ENCODE results near the gene ZNRF1. TPM values are rescaled to one million over a fixed set of nuclear protein-coding genes. Genes with fewer than 3 reads are reported as not detected.

Gene ZNRF1
- total and polyA plus RNA-seq, 9 donors, result 15.2 to 47.0 (median 45.2) TPM

GRCh38 chr16:75073545-75074303 is 74.9 kb downstream of the ZNRF1 start:
- DNase-seq, result no peak
- H3K9me3 ChIP-seq (replicated peaks; ENCODE audit: control insufficient read depth, low read depth, low read length), result no peaks in the 10 kb centered on the region
- no peaks in the 10 kb centered on the region for H3K27me3 ChIP-seq (ENCODE audit: control insufficient read depth, insufficient read depth, low read length)
- H3K36me3 ChIP-seq (ENCODE audit: control insufficient read depth, insufficient read depth, low read length), result peaks cover 5% of the 10 kb centered on the region
- no peak overlapping the region for H3K27ac ChIP-seq (ENCODE audit: low read length)
- 59% methylated on average over 16 of the region's 20 CpGs for WGBS (ENCODE audit: insufficient coverage)
- no peak overlapping the region for H3K4me3 ChIP-seq (ENCODE audit: low read length)
- H3K4me1 ChIP-seq (ENCODE audit: control insufficient read depth, insufficient read depth, low read length), result peaks cover 31% of the 10 kb centered on the region

GRCh38 chr16:75074304-75074793 is 75.5 kb downstream of the ZNRF1 start:
- no peak for DNase-seq
- Histone ChIP-seq H3K9me3 (replicated peaks; ENCODE audit: control insufficient read depth, low read depth, low read length) (no peaks in the 10 kb centered on the region), H3K4me1 (ENCODE audit: control insufficient read depth, insufficient read depth, low read length) (peaks cover 30% of the 10 kb centered on the region), H3K36me3 (ENCODE audit: control insufficient read depth, insufficient read depth, low read length) (peaks cover 5% of the 10 kb centered on the region), H3K4me3 (ENCODE audit: low read length) (no peak overlapping the region), H3K27me3 (ENCODE audit: control insufficient read depth, insufficient read depth, low read length) (no peaks in the 10 kb centered on the region), H3K27ac (ENCODE audit: low read length) (no peak overlapping the region)
- no CpG with 5 or more reads among the region's 4 CpGs for WGBS (ENCODE audit: insufficient coverage)

GRCh38 chr16:75074920-75075687 is 76.3 kb downstream of the ZNRF1 start:
- 75% methylated on average over 8 of the region's 12 CpGs for WGBS (ENCODE audit: insufficient coverage)
- no peak for DNase-seq
- H3K4me1 ChIP-seq (ENCODE audit: control insufficient read depth, insufficient read depth, low read length), result peaks cover 27% of the 10 kb centered on the region

GRCh38 chr16:75075688-75076268 is 77.0 kb downstream of the ZNRF1 start:
- Histone ChIP-seq H3K9me3 (replicated peaks; ENCODE audit: control insufficient read depth, low read depth, low read length) (no peaks in the 10 kb centered on the region), H3K36me3 (ENCODE audit: control insufficient read depth, insufficient read depth, low read length) (peaks cover 5% of the 10 kb centered on the region), H3K4me1 (ENCODE audit: control insufficient read depth, insufficient read depth, low read length) (peaks cover 22% of the 10 kb centered on the region), H3K27ac (ENCODE audit: low read length) (no peak overlapping the region), H3K4me3 (ENCODE audit: low read length) (no peak overlapping the region), H3K27me3 (ENCODE audit: control insufficient read depth, insufficient read depth, low read length) (no peaks in the 10 kb centered on the region)
- 81% methylated on average over 2 of the region's 3 CpGs for WGBS (ENCODE audit: insufficient coverage)
- no peak for DNase-seq

More at GRCh38 chr16:75074920-75075687, 76.3 kb downstream of the ZNRF1 start:
- Histone ChIP-seq H3K4me3 (ENCODE audit: low read length) (no peak overlapping the region), H3K27me3 (ENCODE audit: control insufficient read depth, insufficient read depth, low read length) (no peaks in the 10 kb centered on the region), H3K27ac (ENCODE audit: low read length) (no peak overlapping the region), H3K36me3 (ENCODE audit: control insufficient read depth, insufficient read depth, low read length) (peaks cover 5% of the 10 kb centered on the region), H3K9me3 (replicated peaks; ENCODE audit: control insufficient read depth, low read depth, low read length) (no peaks in the 10 kb centered on the region)

- Histone ChIP-seq H3K27ac (ENCODE audit: low read length) (peak overlapping the region; percentile 6), H3K27me3 (ENCODE audit: control insufficient read depth, insufficient read depth, low read length) (no peaks in the 10 kb centered on the region), H3K4me3 (ENCODE audit: low read length) (no peak overlapping the region), H3K9me3 (replicated peaks; ENCODE audit: control insufficient read depth, low read depth, low read length) (no peaks in the 10 kb centered on the region), H3K36me3 (ENCODE audit: control insufficient read depth, insufficient read depth, low read length) (peaks cover 5% of the 10 kb centered on the region), H3K4me1 (ENCODE audit: control insufficient read depth, insufficient read depth, low read length) (peaks cover 21% of the 10 kb centered on the region)
- 100% methylated on average over 5 of the region's 8 CpGs for WGBS (ENCODE audit: insufficient coverage)
- no peak for DNase-seq
These were observed 80.1 kb downstream of the ZNRF1 start for GRCh38 chr16:75078886-75079285.

GRCh38 chr16:75079346-75079926 is 80.6 kb downstream of the ZNRF1 start:
- no peak for DNase-seq
- Histone ChIP-seq H3K4me1 (ENCODE audit: control insufficient read depth, insufficient read depth, low read length) (peaks cover 20% of the 10 kb centered on the region), H3K9me3 (replicated peaks; ENCODE audit: control insufficient read depth, low read depth, low read length) (no peaks in the 10 kb centered on the region), H3K27ac (ENCODE audit: low read length) (peak overlapping the region; percentile 6), H3K36me3 (ENCODE audit: control insufficient read depth, insufficient read depth, low read length) (peaks cover 5% of the 10 kb centered on the region), H3K27me3 (ENCODE audit: control insufficient read depth, insufficient read depth, low read length) (no peaks in the 10 kb centered on the region), H3K4me3 (ENCODE audit: low read length) (no peak overlapping the region)
- 92% methylated on average over 2 of the region's 7 CpGs for WGBS (ENCODE audit: insufficient coverage)

- H3K4me3 ChIP-seq (ENCODE audit: low read length), result no peak overlapping the region
- no peak overlapping the region for H3K27ac ChIP-seq (ENCODE audit: low read length)
- H3K9me3 ChIP-seq (replicated peaks; ENCODE audit: control insufficient read depth, low read depth, low read length), result no peaks in the 10 kb centered on the region
- peaks cover 15% of the 10 kb centered on the region for H3K4me1 ChIP-seq (ENCODE audit: control insufficient read depth, insufficient read depth, low read length)
- DNase-seq, result no peak
- WGBS (ENCODE audit: insufficient coverage), result 88% methylated on average over 4 of the region's 8 CpGs
- peaks cover 5% of the 10 kb centered on the region for H3K36me3 ChIP-seq (ENCODE audit: control insufficient read depth, insufficient read depth, low read length)
- no peaks in the 10 kb centered on the region for H3K27me3 ChIP-seq (ENCODE audit: control insufficient read depth, insufficient read depth, low read length)
These were observed 81.6 kb downstream of the ZNRF1 start for GRCh38 chr16:75080205-75081029.

GRCh38 chr16:75081179-75081859 is 82.5 kb downstream of the ZNRF1 start:
- Histone ChIP-seq H3K36me3 (ENCODE audit: control insufficient read depth, insufficient read depth, low read length) (peaks cover 9% of the 10 kb centered on the region), H3K27me3 (ENCODE audit: control insufficient read depth, insufficient read depth, low read length) (no peaks in the 10 kb centered on the region), H3K9me3 (replicated peaks; ENCODE audit: control insufficient read depth, low read depth, low read length) (no peaks in the 10 kb centered on the region), H3K27ac (ENCODE audit: low read length) (no peak overlapping the region), H3K4me3 (ENCODE audit: low read length) (no peak overlapping the region), H3K4me1 (ENCODE audit: control insufficient read depth, insufficient read depth, low read length) (peaks cover 16% of the 10 kb centered on the region)
- WGBS (ENCODE audit: insufficient coverage), result 64% methylated on average over 3 of the region's 6 CpGs
- no peak for DNase-seq

- DNase-seq, result no peak
- Histone ChIP-seq H3K4me3 (ENCODE audit: low read length) (no peak overlapping the region), H3K4me1 (ENCODE audit: control insufficient read depth, insufficient read depth, low read length) (peaks cover 38% of the 10 kb centered on the region), H3K27me3 (ENCODE audit: control insufficient read depth, insufficient read depth, low read length) (no peaks in the 10 kb centered on the region), H3K27ac (ENCODE audit: low read length) (no peak overlapping the region), H3K36me3 (ENCODE audit: control insufficient read depth, insufficient read depth, low read length) (peaks cover 5% of the 10 kb centered on the region), H3K9me3 (replicated peaks; ENCODE audit: control insufficient read depth, low read depth, low read length) (no peaks in the 10 kb centered on the region)
- 56% methylated on average over 2 of the region's 5 CpGs for WGBS (ENCODE audit: insufficient coverage)
These were observed 85.0 kb downstream of the ZNRF1 start for GRCh38 chr16:75083813-75084212.

All from muscle of leg (tissue), 11 donors.